ENCODE results near the gene CA9.
A peak's percentile ranks its signal among the peaks of the same experiment; 100 is the strongest.

The CA9 gene

DNA sequence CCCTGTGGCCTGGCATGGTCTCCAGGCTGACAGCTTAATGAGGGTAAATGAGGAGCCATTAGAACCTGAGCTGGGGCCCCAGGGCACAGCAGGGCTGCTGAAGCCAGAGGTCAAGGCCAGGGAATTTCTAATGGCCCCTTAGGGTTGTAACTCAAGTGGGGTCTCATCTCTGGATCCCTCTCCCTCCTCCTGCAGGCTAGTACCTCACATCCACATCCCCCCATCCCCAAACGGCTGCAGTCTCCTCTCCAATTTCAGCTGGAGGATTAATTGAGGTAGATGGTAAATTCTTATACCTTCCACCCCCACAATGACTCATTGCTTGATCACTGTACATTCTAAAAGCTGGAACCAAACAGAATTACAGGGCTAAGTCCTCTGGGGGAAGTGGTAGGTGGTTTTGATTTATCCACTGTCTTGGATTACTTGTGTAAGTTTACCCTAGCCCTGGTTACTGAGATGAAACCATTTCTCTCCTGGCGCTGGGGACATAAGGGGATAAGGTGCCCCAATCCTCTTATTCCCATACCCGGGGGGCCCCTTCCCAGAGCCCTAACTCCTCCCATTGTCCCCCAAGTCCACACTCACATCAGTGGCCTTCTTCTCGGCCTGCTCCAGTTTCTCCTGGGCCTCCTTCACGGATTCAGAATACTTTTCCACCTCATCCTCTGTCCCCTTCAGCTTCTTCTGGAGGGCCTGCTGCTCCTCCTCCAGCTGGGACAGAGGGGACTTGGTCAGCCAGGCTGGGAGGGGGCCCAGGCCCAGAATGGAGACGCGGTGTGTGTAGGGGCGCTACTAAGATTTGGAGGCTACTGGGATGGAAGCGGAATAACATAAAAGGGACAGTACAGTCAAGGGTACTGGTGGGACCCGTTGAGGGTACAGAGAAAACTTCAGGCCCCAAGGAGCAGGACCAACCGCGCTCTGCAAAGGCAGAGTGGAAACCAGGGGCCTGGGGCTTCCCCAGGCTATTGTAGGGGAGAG is 15.1 kb downstream of the CA9 start:
- H3K27ac ChIP-seq = no peak overlapping the region
- TF ChIP-seq, protein P1, sequence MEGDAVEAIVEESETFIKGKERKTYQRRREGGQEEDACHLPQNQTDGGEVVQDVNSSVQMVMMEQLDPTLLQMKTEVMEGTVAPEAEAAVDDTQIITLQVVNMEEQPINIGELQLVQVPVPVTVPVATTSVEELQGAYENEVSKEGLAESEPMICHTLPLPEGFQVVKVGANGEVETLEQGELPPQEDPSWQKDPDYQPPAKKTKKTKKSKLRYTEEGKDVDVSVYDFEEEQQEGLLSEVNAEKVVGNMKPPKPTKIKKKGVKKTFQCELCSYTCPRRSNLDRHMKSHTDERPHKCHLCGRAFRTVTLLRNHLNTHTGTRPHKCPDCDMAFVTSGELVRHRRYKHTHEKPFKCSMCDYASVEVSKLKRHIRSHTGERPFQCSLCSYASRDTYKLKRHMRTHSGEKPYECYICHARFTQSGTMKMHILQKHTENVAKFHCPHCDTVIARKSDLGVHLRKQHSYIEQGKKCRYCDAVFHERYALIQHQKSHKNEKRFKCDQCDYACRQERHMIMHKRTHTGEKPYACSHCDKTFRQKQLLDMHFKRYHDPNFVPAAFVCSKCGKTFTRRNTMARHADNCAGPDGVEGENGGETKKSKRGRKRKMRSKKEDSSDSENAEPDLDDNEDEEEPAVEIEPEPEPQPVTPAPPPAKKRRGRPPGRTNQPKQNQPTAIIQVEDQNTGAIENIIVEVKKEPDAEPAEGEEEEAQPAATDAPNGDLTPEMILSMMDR (conservative IDR thresholded peaks at IDR 0.05) = no peak

DNA sequence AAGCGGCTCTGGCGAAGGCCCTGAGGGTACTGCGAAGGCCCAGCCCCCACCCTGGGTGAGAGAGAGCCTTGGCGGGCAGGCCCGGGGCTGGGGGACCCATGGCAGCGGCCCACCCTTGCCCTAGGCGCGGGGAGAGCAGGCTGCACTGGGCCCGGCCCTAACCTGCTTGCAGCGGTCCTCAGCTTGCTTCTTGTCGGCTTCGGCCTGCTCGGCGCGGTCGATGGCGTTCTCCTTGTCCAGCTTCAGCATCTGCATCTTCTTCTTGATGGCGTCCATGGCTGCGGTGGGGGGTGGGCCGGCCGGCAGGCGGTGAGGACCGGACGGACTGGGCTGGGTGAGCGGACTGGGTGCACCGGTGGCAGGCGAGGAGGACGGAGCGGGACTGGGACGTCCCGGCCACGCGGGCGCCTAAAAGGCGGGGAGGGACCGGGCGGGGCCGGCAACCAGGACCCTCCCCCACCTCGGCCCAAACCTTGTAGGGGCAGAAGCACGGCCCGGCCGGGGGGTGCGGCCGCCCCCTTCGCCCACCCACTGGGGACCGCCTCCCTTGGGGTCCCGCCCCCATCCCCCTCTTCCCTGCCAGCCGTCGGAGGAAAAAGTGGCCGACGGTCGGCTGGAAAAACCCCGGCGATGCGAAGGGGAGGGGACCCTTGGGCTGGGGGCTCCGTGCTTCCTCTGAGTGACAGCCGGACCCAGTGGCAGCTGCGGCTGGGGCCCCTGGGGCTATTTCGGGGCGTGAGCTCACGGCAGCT is 16.0 kb downstream of the CA9 start, which contains the start of gene TPM2:
TSS of gene TPM2 (minus strand) at position 384 of the 752 bp plus-strand sequence. CDS start at position 276, 108 bp downstream.
- H3K27ac ChIP-seq = peak within 1 kb of the TSS; percentile 86
- TF ChIP-seq, protein P1 (conservative IDR thresholded peaks at IDR 0.05) = no peak

DNA sequence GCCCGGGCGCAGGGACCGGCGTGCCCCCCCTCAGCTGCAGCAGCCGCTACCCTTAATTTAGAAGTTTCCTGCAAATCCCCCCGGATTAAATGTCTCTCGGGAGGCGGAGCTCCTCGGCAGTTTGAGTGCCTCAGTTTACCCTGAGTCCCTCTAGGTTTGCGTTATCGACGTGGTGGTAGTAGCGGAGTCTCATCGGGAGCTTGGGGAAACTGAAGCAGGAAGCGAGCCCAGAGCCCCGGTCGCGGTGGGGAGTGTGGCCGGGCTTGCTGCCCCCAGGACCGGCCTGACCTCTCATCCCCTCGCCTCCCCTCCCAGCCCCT is 16.5 kb downstream of the CA9 start:
- H3K27ac ChIP-seq = peak overlapping the region; percentile 86
- TF ChIP-seq, protein P1 (conservative IDR thresholded peaks at IDR 0.05) = no peak

DNA sequence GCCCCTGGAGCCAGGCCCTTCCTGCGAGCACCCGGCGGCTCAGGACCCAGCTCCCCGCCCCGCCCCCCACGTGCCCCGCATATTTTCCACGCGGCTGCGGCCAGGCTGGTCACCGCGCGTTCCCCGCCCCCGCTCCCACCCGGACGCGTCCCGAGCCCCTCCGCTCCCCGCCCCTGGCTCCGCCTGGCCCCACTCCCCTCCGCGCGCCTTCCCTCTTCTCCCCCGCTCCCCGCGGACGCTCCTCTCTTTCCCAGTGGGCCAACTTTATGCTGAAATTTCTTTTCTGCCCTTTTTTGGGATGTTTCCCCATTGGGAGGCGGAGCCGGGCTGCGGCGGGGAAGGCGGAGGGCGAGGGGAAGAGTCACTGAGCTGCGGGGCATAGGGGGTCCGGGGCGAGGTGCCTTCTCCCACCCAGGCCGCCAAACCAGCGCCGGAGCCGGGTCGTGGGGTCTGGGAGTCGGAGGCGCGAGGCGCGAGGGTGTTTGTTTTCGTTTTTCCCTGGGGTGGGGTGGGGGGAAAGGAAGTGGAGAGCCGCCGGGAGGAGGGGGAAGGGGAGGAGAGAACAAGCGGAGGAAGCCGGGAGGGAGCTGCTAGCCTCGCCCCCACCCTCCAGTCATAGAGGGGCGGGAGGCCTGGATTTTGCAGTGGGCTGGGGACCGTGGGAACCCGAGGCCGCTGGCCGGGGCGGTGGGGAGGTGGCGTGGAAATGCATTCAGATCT is 17.0 kb downstream of the CA9 start:
- H3K27ac ChIP-seq = peak overlapping the region; percentile 86
- TF ChIP-seq, protein P1 (conservative IDR thresholded peaks at IDR 0.05) = no peak

DNA sequence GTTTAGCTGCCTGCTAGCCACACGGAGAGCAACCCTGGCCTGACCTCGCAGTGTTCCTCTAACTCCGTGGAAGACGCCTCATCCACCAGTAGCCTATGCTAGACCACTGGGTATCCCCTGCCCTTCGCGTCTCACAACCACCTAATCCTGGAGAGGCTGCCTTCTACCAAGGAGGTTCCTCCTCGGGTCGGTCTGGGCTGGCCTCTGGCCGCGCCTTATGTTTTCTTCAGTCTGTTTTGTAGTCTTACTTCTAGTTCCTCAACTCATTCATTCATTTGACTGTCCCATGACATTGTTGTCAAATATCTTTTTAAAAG is 17.6 kb downstream of the CA9 start:
- peak overlapping the region; percentile 86 for H3K27ac ChIP-seq

DNA sequence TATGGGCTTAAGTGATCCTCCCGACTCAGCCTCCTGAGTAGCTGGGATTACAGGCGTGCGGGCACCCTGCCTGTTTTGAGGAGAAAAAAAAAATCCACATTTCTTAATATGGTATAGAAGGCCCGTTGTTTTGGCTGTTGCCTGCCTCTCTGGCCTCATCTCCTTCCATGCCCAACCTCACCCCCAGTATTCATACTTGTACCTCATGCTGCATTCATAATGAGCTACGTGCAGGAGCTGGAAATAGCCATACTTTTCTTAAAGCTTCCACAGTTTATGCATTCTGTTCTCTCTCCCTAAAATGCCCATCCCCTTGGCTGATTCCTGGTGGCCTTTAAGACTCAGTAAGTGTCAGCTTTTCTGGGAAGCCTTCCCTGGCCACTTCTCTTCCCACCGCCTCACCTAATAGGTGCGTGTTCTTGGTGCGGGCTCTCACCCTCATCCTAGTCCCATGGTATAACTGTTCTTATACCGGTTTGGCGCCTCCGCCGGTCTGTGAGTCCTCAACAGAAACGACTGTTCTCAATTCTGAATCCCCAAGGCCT is 18.1 kb downstream of the CA9 start:
- TF ChIP-seq, protein P1 (conservative IDR thresholded peaks at IDR 0.05) = no peak
- peak overlapping the region; percentile 86; the same call in 1 of the 2 replicates for H3K27ac ChIP-seq

More for the DNA sequence above, 17.6 kb downstream of the CA9 start:
- TF ChIP-seq, protein P1 (conservative IDR thresholded peaks at IDR 0.05) = no peak
